Cortex of kidney (tissue), 1 donor: ENCODE results near the gene LIMCH1.

Source experiments
- DNase-seq: peaks from one replicate; lab custom pipeline; 2025; lab: John Stamatoyannopoulos, UW

The LIMCH1 gene

GRCh38 chr4:41528512-41529205, 9.3 kb upstream of the LIMCH1 start:
- no peak for DNase-seq

- DNase-seq: no peak
Observed at GRCh38 chr4:41530741-41531140, 7.2 kb upstream of the LIMCH1 start.

- DNase-seq: no peak
Observed at GRCh38 chr4:41532336-41532735, 5.6 kb upstream of the LIMCH1 start.

GRCh38 chr4:41532882-41533281, 5.1 kb upstream of the LIMCH1 start:
- no peak for DNase-seq

- DNase-seq: no peak
Observed at GRCh38 chr4:41533680-41534079, 4.3 kb upstream of the LIMCH1 start.

- DNase-seq: no peak
Observed at GRCh38 chr4:41534404-41534803, 3.6 kb upstream of the LIMCH1 start.

GRCh38 chr4:41535911-41536371, 2.0 kb upstream of the LIMCH1 start:
- DNase-seq: no peak

GRCh38 chr4:41537292-41537890, 566 bp upstream of the LIMCH1 start:
- DNase-seq: no peak

GRCh38 chr4:41538887-41539498, 1.0 kb downstream of the LIMCH1 start:
- DNase-seq: peak; percentile 8

GRCh38 chr4:41539711-41540110, 1.8 kb downstream of the LIMCH1 start:
- DNase-seq: no peak

- no peak for DNase-seq
Observed at GRCh38 chr4:41540687-41541086, 2.7 kb downstream of the LIMCH1 start.

- no peak for DNase-seq
Observed at GRCh38 chr4:41541687-41542094, 3.7 kb downstream of the LIMCH1 start.

- DNase-seq: no peak
Observed at GRCh38 chr4:41542526-41543275, 4.7 kb downstream of the LIMCH1 start.

GRCh38 chr4:41545238-41545637, 7.3 kb downstream of the LIMCH1 start:
- no peak for DNase-seq

GRCh38 chr4:41546638-41547037, 8.7 kb downstream of the LIMCH1 start:
- no peak for DNase-seq

GRCh38 chr4:41548305-41548880, 10.4 kb downstream of the LIMCH1 start:
- no peak for DNase-seq

GRCh38 chr4:41549478-41549877, 11.5 kb downstream of the LIMCH1 start:
- no peak for DNase-seq

- no peak for DNase-seq
Observed at GRCh38 chr4:41550308-41550707, 12.4 kb downstream of the LIMCH1 start.

- no peak for DNase-seq
Observed at GRCh38 chr4:41551536-41551935, 13.6 kb downstream of the LIMCH1 start.

GRCh38 chr4:41554905-41555304, 16.9 kb downstream of the LIMCH1 start:
- DNase-seq: no peak

GRCh38 chr4:41556526-41556925, 18.6 kb downstream of the LIMCH1 start:
- DNase-seq: no peak

GRCh38 chr4:41559940-41560516, 22.1 kb downstream of the LIMCH1 start:
- no peak for DNase-seq
